ENCODE measurements around the gene CYP1A1.

CYP1A1 gene

DNA sequence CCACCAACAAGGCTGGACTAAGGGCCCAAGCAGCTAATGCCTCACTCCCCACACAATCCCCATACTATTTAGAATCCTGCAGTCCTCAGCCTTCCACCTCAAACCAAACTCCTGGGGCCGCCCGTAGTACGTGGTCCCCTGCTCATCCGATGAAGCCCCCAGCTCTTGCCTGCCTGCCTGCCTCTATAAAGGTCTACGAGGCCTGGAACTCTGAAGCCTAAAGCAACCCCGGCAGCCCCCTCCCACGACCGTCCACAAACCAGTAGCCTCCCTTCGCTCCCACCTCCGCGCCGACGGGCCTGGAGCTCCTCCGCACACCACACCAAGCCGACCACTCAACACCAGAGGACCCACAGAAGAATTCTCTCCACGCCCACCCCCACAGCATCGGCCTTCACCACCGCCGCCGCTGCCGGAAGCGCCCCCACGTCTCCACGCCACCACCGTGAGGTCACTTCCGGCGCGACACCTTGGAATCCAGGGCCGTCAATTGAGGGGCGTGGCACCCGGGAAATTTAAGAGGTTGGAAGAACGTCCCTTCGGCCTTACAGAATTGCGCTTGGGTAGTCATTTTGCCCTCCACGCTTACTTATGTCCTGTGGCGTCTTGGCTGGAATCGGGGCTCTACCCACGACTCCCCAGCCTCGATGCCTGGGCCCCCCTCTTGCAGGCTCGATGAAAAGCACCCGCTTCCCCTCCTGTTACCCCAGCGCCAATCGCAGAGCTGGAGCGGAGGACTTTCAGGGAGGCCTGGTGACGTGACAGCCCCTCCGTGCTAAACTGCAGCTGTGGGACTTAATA lies 29.5 kb downstream of the CYP1A1 start, which contains the start of gene EDC3:
Gene EDC3 (minus strand): TSS at position 428 of the 801 bp plus-strand sequence. CDS start 20,900 bp downstream, outside the sequence.
- DNase-seq (ENCODE audit: low read depth in 2 of 2): peak; percentile 76 to 80

DNA sequence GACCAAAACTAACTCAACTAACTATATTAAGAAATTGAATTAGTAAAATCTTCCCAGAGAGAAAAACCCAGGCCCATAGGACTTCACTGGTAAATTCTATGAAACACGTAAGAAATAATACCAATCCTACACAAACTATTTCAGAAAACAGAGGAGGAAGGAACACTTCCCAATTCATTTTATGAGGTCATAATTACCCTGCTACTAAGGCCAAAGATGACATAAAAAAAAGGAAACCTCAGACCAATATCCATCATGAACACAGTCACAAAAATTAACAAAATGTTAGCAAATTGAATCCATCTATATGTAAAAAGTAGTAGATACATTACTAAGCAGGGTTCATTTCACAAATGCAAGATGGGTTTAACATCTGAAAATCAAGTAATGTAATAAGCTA lies 33.0 kb downstream of the CYP1A1 start:
- no peak for DNase-seq (ENCODE audit: low read depth in 2 of 2)

DNA sequence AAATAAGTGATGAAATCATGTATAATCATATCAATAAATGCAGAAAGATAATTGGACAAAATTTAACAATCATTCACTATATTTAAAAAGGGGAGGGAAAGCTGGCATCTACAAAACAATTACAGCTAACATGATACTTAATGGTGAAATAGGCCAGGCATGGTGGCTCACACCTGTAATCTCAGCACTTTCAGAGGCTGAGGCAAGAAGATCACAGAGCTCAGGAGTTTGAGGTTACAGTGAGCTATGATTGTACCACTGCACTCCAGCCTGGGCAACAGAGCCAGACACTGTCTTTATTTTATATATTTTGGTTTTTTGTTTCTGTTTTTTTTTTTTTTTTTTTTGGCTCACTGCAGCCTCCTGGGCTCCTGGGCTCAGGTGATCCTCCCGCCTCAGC lies 41.6 kb downstream of the CYP1A1 start:
- DNase-seq (ENCODE audit: low read depth in 2 of 2): no peak

DNA sequence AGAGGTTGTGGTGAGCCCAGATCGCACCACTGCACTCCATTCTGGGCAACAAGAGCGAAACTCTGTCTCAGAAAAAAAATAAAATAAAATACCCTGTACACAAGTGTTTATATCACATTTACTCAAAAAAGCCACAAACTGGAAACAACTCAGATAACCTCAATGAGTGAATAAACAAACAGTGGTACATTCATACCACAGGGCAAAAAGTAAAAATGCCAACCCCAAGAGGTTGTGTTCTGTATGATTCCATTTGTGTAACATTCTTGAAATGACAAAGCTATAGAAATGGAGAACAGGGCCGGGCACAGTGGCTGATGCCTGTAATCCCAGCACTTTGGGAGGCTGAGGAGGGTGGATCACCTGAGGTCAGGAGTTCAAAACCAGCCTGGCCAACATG lies 42.4 kb downstream of the CYP1A1 start:
- no peak for DNase-seq (ENCODE audit: low read depth in 2 of 2)

DNA sequence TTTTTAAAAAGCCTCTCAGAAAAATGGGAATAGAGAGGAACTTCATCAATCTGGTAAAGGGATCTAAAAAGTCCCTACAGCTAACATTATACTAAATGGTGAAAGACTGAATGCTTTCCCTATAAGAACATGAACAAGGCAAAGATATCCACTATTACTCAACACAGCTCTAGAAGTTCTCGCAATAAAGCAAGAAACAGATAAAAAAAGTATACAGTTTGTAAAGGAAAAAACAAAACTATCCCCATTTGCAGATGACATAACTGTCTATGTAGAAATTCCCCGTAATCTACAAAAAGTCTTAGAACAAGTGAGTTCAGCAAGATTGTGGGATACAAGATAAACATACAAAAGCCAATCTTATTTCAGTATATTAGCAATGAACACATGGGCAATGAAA lies 44.9 kb downstream of the CYP1A1 start:
- DNase-seq (ENCODE audit: low read depth in 2 of 2): no peak

DNA sequence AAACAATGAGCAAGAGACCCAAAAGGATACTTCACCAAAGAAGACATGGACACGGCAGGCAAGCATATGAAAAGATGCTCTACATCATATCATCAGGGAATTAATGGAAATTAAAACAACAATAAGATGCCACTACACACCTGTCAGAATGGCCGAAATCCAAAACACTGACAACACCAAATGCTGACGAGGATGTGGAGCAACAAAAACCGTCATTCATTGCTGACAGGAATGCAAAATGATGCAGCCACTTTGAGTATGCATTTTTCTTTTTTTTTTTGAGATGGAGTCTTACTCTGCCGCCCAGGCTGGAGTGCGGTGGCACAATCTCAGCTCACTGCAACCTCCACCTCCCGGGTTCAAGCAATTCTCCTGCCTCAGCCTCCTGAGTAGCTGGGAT lies 48.5 kb downstream of the CYP1A1 start:
- DNase-seq (ENCODE audit: low read depth in 2 of 2): no peak

DNA sequence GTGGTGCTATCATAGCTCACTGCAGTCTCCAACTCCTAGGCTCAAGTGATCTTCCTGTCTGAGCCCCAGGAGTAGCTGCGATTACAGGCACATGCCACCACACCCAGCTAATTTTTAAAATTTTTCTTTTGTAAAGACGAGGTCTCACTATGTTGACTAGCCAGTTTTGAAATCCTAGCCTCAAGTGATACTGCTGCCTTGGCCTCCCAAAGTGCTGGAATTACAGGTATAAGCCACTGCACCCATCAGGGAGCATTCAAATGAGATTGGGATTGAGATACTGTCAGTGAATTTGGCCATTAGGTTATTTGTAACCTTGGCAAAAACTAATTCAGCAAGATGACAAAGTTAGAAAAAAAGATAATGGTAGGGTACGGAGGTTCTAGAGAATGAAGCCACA lies 51.2 kb downstream of the CYP1A1 start:
- DNase-seq (ENCODE audit: low read depth in 2 of 2): no peak

DNA sequence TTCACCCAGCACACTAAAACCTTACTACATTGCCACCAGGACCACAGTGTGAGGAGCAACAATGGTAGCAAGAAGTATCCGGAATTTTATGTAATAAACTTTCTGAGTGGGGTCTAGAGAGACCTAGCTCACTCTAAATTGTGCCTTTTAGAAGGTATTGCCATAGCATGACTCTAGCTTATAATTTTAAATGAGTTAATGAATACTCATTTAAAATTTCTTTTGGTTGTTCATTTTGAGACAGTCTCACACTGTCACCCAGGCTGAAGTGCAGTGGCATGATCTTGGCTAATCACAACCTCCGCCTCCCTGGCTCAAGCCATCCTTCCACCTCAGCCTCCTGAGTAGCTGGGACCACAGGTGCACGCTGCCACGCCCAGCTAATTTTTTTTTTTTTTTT lies 55.7 kb downstream of the CYP1A1 start:
- DNase-seq (ENCODE audit: low read depth in 2 of 2): no peak

Measured in stimulated activated CD8-positive, alpha-beta memory T cell treated with anti-CD3 and anti-CD28 coated beads, Interleukin-15, amount 100 ng/mL, for 48 hours (primary cell).